ENCODE data around the gene PITPNM1. TPM values are rescaled to one million over a fixed set of nuclear protein-coding genes. Genes with fewer than 3 reads are reported as not detected.

Gene PITPNM1
- polyA plus RNA-seq, 1 donor from 2014 or later, result 25.8 TPM

DNA sequence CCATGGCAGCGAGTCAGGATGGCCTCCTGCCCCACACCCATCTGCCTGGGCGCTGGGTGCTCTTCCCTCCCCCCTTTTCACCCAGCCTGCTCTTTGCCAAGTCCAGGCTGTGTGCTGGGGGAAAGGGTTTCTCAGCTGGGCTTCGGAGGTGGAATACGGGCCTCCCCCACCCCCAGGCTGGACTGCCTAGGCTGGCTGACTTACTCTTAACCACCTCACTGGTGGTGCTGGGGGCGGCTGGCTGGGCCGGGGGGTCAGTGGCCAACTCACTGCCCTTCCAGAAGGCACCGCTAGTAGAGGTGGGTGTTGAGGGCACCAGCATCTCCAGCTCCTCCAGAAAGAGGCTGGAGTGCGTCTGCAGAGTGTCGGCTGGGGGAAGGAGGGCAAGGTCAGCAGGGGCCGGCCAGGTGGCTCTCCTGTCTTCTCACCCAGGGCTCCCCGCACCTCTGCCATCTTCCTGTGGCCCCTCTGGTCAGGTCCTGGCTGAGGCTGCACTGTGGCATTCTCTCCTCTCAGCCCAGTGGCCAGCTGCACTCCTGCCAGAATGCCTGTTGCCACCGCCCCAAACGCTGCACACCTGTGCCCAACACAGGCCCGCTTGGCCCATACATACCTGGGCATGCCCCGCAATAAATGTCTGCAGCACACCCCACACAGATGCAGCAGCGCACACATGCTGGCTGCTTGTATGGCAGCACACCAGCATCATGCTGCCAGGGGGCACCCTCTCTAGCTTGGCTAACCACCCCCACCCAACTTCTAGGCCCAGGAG, 9.7 kb downstream of the PITPNM1 start:
- H4K20me1 ChIP-seq (ENCODE audit: insufficient read depth), result no peaks in the 10 kb centered on the region
- H2AFZ ChIP-seq (ENCODE audit: low read depth, low read length), result no peak overlapping the region
- no peaks in the 10 kb centered on the region for H3K36me3 ChIP-seq (ENCODE audit: insufficient read depth, low read length)
- TF ChIP-seq MXI1 (conservative IDR thresholded peaks at IDR 0.05; ENCODE audit: poor library complexity, severe bottlenecking) (no peak), TAF1 (IDR thresholded peaks at IDR 0.05; ENCODE audit: low read depth) (no peak), SMC3 (conservative IDR thresholded peaks at IDR 0.05; ENCODE audit: poor library complexity) (no peak)
- H3F3A ChIP-seq (ENCODE audit: insufficient read depth, low read length, poor library complexity, severe bottlenecking), result no peaks in the 10 kb centered on the region
- no peak overlapping the region for H3K9ac ChIP-seq (ENCODE audit: low read length)
- H3K27me3 ChIP-seq (ENCODE audit: insufficient read depth, low read depth, low read length), result no peaks in the 10 kb centered on the region
- H3K79me2 ChIP-seq (replicated peaks; ENCODE audit: insufficient read depth, low read length), result no peaks in the 10 kb centered on the region
- H3K4me2 ChIP-seq (ENCODE audit: low read length), result no peak overlapping the region
- no peak overlapping the region for H3K27ac ChIP-seq (ENCODE audit: low read length)
- no peak overlapping the region for H3K4me3 ChIP-seq (ENCODE audit: low read length)
- no peaks in the 10 kb centered on the region for H3K9me3 ChIP-seq (ENCODE audit: low read length)
- H3K9me2 ChIP-seq (ENCODE audit: insufficient read depth, low read length), result no peaks in the 10 kb centered on the region

DNA sequence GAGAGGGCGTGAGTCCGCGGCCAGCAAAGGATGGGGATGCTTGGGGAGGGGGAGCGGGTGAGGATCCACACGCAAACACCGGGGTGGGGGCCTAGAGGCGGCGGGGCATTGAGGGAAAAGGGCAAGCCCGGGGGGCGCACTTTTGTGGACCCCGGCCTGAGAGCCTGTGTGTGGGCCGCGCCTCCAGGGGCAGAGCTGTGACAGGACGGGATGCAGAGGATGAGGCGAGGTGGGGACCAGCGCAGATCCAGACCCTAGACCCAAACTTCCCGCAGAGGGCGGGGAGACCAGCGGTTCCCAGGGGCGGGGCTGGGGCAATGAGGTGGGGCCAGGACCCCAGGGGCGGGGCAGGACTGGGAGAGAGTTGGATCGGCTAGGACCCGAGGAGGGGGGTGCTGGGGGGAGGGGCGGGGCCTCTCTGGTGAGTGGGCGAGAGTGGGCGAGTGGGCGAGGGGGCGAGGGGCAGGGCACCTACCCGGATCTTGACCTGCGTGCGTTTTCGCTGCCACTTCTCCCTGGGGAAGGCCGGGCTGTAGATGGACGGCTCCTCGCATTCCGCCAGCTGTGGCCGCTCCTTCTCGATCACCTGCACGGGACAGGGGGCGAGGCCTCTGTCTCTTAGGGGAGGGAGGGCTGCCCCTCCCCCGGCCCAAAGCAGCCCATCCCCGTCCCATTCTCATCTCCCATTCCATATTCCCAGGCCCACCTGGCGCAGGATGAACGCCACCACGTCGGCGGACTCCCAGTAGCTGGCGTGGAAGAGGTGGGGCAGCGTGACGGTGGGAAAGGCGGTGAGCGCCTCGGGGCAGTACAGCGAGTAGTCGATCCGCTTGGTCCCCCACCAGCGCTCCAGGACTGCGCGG, 10.6 kb downstream of the PITPNM1 start:
- Histone ChIP-seq H3K27me3 (ENCODE audit: insufficient read depth, low read depth, low read length) (no peaks in the 10 kb centered on the region), H3K9me2 (ENCODE audit: insufficient read depth, low read length) (no peaks in the 10 kb centered on the region), H3F3A (ENCODE audit: insufficient read depth, low read length, poor library complexity, severe bottlenecking) (no peaks in the 10 kb centered on the region), H3K9ac (ENCODE audit: low read length) (no peak overlapping the region), H3K36me3 (ENCODE audit: insufficient read depth, low read length) (no peaks in the 10 kb centered on the region), H3K4me2 (ENCODE audit: low read length) (no peak overlapping the region), H2AFZ (ENCODE audit: low read depth, low read length) (no peak overlapping the region), H3K79me2 (replicated peaks; ENCODE audit: insufficient read depth, low read length) (no peaks in the 10 kb centered on the region), H3K27ac (ENCODE audit: low read length) (no peak overlapping the region), H3K4me3 (ENCODE audit: low read length) (no peak overlapping the region), H3K9me3 (ENCODE audit: low read length) (no peaks in the 10 kb centered on the region), H4K20me1 (ENCODE audit: insufficient read depth) (no peaks in the 10 kb centered on the region)
- TF ChIP-seq EP300 (conservative IDR thresholded peaks at IDR 0.05; ENCODE audit: poor library complexity, severe bottlenecking), result no peak
- TF ChIP-seq EZH2 (IDR thresholded peaks at IDR 0.05; ENCODE audit: borderline replicate concordance, insufficient read depth, low read length, poor library complexity, severe bottlenecking), result no peak
- TF ChIP-seq, protein P1, sequence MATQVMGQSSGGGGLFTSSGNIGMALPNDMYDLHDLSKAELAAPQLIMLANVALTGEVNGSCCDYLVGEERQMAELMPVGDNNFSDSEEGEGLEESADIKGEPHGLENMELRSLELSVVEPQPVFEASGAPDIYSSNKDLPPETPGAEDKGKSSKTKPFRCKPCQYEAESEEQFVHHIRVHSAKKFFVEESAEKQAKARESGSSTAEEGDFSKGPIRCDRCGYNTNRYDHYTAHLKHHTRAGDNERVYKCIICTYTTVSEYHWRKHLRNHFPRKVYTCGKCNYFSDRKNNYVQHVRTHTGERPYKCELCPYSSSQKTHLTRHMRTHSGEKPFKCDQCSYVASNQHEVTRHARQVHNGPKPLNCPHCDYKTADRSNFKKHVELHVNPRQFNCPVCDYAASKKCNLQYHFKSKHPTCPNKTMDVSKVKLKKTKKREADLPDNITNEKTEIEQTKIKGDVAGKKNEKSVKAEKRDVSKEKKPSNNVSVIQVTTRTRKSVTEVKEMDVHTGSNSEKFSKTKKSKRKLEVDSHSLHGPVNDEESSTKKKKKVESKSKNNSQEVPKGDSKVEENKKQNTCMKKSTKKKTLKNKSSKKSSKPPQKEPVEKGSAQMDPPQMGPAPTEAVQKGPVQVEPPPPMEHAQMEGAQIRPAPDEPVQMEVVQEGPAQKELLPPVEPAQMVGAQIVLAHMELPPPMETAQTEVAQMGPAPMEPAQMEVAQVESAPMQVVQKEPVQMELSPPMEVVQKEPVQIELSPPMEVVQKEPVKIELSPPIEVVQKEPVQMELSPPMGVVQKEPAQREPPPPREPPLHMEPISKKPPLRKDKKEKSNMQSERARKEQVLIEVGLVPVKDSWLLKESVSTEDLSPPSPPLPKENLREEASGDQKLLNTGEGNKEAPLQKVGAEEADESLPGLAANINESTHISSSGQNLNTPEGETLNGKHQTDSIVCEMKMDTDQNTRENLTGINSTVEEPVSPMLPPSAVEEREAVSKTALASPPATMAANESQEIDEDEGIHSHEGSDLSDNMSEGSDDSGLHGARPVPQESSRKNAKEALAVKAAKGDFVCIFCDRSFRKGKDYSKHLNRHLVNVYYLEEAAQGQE (IDR thresholded peaks at IDR 0.05; ENCODE audit: borderline replicate concordance), result no peak
- TF ChIP-seq TAF1 (IDR thresholded peaks at IDR 0.05; ENCODE audit: low read depth), result no peak
- TF ChIP-seq SMC3 (conservative IDR thresholded peaks at IDR 0.05; ENCODE audit: poor library complexity), result no peak
- no peak for TF ChIP-seq MXI1 (conservative IDR thresholded peaks at IDR 0.05; ENCODE audit: poor library complexity, severe bottlenecking)
- TF ChIP-seq POLR2AphosphoS5 (IDR thresholded peaks at IDR 0.05), result no peak
- TF ChIP-seq, protein P2, sequence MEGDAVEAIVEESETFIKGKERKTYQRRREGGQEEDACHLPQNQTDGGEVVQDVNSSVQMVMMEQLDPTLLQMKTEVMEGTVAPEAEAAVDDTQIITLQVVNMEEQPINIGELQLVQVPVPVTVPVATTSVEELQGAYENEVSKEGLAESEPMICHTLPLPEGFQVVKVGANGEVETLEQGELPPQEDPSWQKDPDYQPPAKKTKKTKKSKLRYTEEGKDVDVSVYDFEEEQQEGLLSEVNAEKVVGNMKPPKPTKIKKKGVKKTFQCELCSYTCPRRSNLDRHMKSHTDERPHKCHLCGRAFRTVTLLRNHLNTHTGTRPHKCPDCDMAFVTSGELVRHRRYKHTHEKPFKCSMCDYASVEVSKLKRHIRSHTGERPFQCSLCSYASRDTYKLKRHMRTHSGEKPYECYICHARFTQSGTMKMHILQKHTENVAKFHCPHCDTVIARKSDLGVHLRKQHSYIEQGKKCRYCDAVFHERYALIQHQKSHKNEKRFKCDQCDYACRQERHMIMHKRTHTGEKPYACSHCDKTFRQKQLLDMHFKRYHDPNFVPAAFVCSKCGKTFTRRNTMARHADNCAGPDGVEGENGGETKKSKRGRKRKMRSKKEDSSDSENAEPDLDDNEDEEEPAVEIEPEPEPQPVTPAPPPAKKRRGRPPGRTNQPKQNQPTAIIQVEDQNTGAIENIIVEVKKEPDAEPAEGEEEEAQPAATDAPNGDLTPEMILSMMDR (IDR thresholded peaks at IDR 0.05; ENCODE audit: poor library complexity, severe bottlenecking), result no peak
- TF ChIP-seq RAD21 (conservative IDR thresholded peaks at IDR 0.05), result no peak
